ENCODE results near the gene SFT2D1.

The SFT2D1 gene

DNA sequence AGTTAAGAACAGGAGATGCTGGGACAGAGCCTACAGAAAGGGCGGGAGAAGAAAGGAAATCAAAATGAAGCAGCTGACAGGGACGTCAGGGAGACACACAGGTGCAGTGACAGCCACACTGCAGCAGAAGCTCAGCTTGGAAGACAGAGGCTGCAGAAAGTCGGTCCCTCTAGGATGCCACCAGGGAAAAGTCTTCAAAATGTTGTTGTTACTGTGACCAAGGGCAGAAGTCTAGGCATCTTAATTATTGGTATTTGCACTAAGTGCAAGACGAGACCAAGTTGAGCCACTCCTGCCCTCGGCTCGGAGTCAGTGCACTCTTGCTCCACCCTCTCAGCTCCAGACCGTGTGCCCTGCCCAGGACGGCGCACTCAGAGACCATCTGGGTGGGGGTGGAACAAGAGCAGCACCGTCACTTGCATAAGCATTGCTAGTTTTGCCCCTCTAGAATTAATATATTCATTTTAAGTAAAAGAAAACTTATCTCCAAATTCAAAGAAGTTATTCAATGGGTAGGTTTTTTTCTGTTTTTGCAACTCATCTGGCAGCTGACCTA is 36.7 kb downstream of the SFT2D1 start:
- DNase-seq, result no peak

DNA sequence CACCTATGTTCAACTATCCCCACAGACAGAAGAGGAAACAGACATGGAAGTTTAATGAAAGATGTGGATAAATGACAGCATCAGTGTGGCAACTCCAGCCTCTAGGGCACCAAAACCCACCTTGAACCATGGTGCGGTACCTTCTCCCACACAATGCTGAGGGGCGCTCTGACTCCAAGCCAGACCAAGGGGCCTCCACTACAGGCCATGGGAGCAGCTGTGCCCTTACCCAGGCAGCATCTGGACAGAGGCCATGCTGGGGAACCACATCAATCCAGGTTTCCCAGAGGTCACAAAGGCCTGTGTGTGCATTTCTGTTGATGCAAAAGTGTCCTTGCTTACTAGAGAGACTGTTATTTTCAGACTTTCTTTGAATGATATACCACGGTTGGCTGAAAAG is 38.2 kb downstream of the SFT2D1 start:
- no peak for DNase-seq

DNA sequence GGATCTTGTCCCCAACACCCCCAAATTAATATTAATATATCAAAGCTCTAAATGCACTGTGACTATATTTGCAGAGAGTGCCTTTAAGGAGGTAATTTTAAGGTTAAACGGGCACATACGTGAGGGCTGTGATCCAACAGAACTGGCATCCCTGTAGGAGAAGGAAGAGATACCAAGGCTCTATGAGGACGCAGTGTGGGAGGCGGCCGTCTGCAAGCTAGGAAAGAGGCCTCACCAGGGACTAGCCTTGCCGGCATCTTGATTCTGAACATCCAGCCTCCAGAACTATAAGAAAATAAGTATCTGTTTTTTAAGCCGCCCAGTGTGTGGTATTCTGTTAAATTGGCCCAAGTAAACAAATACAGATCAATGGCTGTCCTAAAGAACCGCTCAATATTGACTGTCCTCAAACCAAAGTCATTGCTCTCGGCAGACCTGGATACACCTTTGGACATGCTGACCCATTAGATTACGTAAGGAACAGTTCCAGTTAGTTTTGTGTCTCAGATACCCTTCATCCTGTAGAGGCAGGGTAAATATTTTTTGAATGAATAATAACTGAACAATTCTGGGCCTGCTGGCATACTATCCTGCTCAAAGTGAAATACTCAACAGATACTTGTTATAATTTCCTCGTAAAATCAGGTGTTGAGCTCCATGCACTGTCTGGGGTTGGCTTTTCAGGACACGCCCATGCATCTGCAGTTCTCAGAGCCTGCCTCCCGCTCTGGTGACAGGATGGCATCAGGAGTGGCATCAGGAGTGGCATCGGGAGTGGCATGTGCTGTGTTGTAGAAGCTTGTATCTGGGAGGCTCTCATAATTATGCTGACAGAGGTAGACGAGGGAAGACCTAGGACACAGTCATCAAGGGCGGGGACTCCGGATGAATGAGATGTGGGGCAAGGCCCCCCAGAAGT is 40.5 kb downstream of the SFT2D1 start:
- DNase-seq, result no peak

DNA sequence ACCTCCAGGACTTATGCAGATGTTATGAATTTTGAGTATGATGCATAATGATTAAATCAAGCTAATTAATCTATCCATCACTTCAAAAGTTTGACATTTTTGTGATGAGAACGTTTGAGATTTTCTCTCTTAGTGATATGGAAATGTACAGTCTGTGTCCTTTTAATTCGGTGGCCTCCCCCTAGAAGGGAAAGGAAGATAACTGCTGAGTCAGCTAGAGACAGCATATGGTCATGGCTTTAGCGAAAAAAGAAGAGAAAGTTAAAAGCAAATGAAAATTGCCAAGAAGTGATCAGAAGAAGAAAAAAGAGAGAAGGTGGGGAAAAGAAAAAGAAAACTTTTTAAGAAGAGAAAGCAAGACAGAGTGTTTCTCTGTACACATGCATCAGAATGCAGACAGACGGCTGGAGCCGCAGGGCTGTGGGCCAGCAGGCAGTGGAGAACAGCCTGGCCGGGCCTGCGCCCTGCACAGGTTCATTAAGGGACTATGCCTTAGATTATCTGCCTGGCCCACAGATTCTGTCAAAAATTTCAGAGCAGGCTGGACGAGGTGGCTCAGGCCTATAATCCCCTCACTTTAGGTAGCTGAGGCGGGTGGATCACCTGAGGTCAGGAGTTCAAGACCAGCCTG is 41.9 kb downstream of the SFT2D1 start:
- DNase-seq, result no peak

DNA sequence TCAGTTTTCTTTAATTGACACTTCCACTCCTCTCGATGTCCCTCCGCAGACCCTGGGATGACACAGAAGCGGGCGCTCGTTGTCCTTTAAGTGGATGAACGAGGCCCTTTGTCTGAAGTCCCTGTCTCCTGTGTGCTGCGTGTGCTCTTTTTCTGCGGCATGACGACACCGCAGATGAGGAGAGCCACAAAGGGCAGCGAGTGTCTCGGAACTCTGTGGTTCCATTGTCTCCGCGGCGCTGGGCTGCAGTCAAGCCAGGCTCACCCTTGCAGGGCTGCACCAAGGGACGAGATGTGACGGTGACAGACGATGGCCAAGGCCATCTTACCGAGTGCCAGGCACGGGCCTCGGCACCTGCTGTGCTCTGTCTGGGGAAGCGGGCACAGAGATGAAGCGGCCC is 44.7 kb downstream of the SFT2D1 start:
- no peak for DNase-seq

DNA sequence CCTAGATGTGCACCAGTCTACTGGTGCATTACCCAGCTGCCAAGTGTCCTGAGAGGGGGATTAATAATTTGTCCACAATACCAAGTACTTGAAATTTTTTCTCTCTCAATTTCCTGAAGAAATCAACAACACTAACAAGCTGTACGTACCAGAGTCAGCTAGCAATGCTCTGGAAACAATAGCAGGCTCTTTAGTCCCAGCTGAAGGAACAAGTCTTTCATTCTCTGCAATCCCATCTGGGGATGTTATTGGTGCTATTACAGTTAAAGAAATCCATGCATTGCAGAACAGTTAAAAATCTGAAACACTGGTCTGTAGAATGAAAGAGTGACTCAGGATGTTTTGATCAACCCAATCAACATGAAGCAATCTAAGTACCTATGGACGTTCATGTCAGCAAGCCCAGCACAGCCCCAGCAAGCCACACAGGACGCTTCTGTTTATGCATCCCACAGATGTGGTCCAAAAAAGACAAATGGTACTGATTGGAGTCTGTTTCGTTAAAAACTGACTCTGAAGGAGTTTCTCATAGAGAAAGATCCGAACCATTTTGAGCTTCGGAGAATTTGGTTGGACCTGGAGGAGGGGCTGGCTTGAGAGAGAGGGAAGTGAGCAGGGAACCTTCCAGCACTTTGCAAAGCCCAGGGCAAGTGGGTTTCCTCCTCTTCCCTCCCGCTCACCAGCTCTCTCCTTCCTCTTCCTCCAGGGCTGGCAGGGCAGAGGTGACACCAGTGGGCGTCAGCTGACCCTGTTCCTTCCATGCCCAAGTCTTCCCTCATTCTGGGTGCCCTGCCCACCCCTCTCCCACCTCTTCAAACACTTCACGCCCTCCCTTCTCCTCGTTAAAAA is 46.1 kb downstream of the SFT2D1 start:
- no peak for DNase-seq

DNA sequence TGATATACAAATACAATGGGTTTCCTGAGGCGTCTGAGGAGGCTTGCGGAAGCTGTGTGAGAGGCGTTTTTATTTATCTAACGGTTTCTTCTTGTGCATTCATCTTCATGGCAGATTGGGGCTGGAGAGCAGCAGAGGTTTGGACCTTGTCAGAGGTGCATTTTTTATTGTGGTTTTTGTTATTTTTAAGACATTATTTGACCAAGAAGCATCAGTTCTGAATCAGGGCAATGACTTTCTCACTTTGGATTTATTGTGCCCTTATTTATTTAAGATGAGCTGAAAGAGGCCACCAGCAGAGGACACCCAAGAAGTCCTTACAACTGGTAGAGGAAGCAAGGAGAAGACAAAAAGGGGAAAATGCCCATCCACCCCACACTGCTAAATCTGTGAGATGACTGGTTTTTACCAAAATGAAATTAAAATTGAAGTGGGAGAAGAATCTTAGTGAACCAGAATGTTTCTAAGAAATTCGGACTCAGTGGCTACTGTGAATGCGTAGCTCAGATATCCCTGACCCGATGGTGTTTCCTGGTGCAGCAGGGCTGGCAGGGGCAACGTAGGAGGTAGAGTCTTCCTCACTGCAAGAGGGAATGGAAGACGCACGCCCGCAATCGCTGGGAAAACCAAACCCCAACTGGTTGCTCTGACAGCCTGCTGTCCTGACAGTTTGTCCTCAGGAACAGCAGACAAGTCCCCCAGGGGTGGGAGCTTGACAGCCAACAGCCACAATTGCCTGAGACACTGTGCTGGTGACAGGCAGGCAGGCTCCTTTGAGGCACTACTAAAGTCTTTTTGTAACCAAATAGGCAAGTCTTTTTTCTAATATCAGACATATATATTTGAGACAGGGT is 48.4 kb downstream of the SFT2D1 start:
- DNase-seq, result no peak

DNA sequence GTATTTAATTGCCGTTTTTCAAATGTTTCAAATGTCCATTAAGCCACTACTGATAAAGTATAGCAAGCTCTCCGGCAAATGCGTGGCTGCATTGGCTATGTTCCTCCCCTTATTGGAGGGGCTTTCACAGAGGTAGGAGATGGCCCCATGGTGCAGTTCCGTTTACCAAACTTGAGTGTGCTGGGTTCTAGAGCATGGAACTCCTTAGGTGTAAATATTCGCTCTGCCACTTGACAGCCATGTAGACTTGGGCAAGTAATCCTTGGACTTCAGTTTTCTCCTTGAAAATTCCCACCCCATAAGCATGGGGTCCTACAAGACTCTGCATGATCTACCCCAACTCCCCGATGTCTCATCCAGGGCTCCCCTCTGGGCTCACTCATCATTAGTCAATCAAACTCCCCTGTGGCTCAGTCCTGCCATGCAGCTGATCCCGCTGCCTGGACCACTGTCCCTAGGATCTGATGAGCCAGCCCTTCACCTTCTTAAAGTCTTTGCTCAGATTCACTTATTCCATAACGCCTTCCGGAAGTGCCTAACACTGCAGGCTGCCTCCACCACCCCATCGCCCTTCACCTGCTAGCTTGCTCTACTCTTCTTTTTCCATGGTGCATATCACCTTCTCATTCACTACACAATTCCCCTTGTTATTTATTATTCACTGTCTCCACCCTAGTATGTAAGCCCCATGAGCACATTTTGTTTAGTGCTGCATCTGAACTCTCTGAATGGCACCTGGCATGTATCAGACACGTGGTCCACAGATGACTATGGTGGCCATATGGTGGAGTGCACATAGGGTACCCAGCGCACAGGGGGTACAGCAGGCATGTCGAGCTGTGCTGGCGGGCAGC is 52.9 kb downstream of the SFT2D1 start:
- DNase-seq, result no peak

DNA sequence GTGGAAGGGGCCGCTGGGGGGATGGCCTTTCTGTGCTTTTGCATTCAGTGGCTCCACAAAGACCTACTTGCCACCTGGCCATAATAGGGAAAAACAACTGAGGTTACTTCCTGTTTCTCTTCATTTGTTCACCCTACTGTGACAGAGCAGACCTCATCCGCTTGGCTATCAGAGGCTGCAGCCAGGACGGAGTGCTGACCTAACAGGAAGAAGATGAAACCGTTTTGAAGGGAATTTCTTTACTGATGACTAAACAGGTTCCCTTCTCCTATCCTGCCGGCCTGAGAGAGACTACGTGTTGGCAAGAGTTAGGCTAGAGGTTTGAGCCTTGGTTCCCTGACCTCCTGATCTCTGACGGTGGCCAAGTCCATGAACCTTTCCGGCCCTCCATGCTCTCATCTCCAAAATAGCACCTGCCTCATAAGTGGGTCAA is 55.5 kb downstream of the SFT2D1 start:
- no peak for DNase-seq

DNA sequence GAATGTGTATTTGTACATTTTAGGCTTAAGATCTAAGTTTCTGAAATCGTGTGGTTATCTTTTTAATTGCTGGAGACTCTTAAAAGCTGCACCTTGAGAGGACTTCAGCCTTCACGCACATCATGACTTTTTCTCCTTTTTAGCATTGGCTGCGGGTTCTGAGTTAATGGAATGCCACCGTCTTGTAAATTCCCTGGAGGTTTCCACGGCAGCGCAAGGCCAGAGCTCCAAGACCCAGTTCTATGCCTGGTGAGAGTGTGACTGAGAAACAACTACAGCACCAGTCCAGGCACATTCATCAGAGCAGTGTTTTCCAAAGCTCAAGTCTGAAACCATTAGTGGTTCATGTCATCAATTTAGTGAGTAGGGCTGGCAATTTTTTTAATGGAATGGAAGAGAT is 57.1 kb downstream of the SFT2D1 start:
- no peak for DNase-seq

DNA sequence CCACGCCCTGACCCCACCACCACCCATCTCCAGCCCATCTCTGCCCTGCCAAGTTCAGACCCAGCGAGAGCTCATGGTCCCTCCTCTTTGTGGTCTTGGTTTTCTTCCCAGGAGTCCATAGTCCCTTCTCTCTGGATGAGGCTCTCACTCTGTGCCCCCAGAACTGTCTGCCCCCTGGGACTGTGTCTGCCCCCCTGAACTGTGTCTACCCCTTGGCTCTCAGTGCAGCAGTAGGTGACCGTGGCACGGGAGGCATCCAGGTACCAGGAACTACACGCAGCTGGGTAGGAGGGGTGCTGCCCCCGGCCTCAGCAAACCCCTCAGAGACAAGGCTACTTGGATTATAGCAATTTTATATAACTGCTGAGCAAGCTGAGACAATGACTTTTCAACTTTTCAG is 57.7 kb downstream of the SFT2D1 start:
- no peak for DNase-seq

DNA sequence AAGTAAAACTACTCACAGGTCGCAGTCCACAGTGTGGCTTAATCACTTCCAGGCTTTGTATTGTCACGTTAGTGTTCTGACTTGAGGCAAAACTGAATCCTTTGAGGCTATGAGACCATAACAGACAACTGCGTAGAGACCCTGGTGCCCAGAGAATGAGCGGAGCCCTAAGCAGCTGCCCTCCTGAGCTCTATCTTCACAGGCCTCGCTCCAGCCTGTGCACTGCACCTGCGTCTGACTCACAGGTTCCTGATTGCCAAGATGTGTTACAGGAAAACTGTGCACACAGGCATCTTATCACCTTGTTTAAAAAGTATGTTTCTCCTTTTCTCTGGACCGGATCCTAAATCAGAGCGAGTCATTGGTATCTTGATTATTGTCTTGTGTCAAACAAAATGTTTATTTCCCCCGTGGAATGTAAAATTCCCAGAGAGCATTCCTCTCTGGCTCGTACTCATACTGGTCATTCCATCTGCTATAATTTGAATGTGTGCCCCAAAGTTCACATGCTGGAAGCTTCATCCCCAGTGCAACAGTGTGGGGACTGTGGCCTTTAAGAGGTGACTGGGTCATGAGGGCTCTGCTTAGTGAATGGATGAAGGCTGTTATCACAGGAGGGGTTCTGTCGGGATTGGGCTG is 59.8 kb downstream of the SFT2D1 start:
- no peak for DNase-seq

DNA sequence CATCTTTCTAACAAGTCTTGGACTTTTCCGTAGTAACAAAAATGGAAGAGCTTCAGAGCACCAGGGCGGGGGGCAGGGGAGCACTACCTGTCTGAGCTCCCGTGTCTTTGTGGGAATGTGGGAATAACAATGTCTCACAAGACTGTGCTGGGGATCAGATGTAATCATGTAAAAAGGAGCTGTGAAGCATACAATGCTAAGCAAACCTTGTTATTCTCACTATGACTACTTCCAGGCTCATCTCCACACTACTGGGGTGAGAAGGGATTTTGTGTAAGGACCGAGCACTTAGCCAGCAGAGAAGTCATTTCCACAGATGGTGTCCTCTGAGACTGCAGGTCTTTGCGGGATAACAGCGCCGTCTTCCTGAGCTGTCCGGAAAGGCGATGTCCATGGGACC is 61.2 kb downstream of the SFT2D1 start:
- DNase-seq, result no peak

DNA sequence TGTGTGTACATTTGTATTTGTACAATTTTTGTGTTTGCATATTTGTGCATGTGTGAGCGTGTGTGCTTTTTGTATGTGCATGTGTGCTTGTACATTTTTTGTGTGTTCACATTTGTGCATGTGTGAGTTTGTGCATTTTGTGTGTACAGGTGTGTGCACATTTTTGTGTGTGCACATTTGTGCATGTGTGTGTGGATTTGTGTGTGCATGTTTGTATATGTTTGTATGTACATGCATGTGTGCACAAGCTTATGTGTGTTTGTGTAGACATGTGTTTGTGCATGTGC is 63.0 kb downstream of the SFT2D1 start:
- no peak for DNase-seq

DNA sequence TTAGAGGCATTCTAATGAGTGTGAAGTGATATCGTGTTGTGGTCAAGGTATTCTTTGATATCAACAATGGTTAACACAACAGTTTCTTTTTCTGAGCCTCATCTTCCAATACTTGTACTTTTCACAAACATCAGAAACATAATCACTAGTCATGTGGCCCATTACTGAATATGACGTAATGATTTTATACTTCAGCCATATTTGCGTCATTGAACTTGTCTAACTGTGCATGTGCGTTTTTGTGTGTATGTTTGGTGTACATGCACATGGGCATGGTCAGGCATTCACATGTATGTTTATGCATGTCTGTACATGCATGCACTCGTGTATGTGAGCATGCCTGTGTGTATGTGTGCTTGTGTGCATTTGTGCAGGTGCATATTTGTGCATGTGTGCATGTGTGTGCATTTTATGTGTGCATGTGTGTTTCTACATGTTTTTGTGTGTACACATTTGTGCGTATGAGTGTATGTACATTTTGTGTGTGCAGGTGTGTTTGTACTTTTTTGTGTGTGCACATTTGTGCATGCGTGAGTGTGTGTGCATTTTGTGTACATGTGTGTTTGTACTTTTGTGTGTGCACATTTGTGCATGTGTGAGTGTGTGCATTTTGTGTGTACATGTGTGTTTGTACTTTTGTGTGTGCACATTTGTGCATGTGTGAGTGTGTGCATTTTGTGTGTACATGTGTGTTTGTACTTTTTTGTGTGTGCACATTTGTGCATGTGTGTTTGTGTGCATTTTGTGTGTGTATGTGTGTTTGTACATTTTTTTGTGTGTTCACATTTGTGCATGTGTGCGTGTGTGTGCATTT is 63.6 kb downstream of the SFT2D1 start:
- no peak for DNase-seq

DNA sequence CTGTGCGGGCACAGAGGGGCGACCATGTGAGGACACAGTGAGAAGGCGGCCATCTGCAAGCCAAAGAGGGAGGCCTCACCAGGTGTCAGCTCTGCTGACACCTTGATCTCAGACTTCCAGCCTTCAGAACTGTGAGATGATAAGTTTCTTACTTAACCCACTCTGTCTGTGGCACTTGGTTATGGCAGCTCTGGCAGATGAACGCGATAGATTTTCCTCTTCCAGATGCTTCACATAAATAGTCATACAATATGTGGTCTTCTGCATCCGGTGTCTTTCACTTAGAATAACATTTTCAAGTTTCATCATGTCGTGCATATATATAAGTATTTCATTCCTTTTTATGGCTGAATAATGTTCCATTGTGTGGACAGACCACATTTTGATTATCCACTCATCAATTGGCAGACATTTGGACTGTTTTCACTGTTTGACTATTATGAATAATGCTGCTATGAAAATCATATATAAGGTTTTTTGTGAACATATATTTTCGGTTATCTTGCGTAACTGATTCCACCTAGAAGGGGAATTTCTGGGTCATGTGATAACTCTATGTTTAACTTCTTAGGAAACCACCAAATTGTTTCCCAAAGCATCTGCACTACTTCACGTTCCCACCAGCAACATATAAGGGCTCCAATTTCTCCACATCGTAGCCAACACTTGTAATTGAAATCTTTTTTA is 64.3 kb downstream of the SFT2D1 start:
- no peak for DNase-seq

DNA sequence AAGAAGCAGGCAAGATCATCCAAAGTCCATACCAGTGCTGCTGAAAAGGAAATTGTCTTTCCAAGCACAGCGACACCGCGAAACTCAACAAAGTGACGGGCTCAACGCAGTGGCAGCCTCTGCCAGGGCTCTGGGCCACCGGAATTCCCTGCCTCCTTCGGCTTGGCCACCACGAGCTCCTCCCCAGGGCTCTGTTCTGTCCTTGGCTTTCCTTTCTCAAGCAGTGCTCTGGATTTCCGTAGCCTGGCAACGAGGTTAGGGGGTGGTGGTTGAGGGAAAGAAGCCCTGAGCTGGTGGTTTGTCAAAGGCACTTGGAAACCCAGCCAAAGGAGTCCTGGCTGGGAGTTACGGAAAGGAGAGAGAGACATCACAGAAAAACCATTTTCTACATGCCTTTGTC is 65.3 kb downstream of the SFT2D1 start:
- no peak for DNase-seq

DNA sequence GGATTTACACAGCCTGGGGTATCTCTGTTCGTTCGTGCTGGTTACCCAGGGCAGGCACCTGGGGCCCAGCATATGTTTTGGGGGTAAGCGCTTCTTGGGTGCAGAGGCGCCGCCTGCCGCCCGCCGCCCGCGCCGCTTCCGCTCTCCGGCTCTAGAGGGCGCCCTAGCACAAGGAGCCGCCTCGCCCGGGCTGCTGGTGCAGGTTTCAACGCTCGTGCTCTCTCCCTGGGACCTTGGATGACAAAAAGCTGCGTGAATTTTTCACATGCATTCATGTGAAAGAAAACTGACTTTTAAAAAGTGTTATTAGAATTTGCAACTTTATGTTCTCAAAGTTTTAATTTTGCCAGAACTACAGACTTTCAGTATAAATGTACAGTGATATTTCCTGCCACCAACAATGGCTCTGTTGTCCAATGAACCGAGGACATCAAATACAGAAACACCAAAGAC is 66.6 kb downstream of the SFT2D1 start:
- peak; percentile 77 for DNase-seq

DNA sequence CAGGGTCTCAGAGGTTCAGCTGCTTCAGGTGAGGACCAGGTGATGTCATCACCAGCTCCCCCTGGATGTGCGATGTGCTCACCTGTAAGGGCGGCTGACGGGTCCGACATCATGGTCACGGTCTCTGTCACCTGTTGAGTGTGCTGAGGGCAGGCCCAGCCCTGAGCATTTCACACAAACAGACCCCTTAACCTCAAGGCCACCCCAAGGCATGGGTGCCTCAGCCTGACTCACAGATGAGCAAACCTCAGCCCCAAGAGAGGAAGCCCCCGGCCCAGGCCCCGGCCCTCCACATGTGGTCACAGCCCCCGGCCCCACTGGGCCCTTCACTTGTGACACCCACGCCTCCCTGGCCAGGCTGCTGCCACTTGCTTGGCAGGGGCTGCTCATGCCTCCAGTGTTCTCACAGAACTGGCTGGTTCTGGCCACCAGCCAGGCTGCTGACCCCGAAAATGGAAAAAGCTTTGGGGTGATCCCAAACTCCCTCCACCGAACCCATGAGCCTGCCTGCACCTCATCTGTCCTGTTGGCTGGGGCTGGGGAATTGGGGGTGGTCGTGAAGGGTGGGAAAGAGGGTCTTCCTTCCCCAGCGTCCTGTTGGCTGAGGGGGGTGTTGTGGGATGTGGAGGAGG is 67.5 kb downstream of the SFT2D1 start:
- no peak for DNase-seq

Data from stimulated activated CD4-positive, alpha-beta T cell treated with anti-CD3 and anti-CD28 coated beads, Interleukin-1b, Interleukin-23, amount 100 ng/mL, for 48 hours (primary cell).